HG03575 (cell line): ENCODE data around the gene KXD1.
"Not testable (repeated sequence)": the region's sequence is repeated elsewhere in the genome, so short reads cannot be mapped to it uniquely, and the experiment has no call there.

Experiments
- ATAC-seq: cut with Tn5 transposase; IDR thresholded peaks from one replicate; pipeline ENCODE4 v1.9.1; 2021; ENCODE audit not compliant: unreplicated experiment, insufficient number of reproducible peaks, low FRiP score; ENCODE audit errors: extremely low read depth

KXD1 gene

GRCh38 chr19:18571564-18572344, 14.1 kb downstream of the KXD1 start, which contains the start of gene UBA52:
Gene UBA52 (plus strand): TSS chr19:18571857. CDS start chr19:18573301, 1,444 bp downstream.
- ATAC-seq = no peak

DNA sequence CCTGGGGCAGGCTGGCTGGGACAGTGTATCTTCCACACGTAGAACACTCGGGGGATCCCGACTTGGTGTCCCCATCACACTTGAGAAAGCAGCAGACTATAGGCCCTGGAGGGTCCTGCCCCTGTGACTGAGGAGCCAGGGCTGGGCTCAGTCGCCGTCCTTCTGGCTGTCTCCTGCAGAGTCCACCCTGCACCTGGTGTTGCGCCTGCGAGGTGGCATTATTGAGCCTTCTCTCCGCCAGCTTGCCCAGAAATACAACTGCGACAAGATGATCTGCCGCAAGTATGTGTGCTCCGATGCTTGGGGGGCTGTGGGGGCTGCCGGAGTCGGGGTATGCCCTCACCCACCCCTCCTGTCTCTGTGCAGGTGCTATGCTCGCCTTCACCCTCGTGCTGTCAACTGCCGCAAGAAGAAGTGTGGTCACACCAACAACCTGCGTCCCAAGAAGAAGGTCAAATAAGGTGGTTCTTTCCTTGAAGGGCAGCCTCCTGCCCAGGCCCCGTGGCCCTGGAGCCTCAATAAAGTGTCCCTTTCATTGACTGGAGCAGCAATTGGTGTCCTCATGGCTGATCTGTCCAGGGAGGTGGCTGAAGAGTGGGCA, 17.1 kb downstream of the KXD1 start:
- ATAC-seq = no peak

- ATAC-seq = no peak
Observed at GRCh38 chr19:18576383-18576782, 18.7 kb downstream of the KXD1 start.

- no peak for ATAC-seq
Observed at GRCh38 chr19:18577365-18577914, 19.8 kb downstream of the KXD1 start.

GRCh38 chr19:18580311-18580710, 22.6 kb downstream of the KXD1 start:
- ATAC-seq = no peak

GRCh38 chr19:18586306-18586705, 28.6 kb downstream of the KXD1 start:
- no peak for ATAC-seq

DNA sequence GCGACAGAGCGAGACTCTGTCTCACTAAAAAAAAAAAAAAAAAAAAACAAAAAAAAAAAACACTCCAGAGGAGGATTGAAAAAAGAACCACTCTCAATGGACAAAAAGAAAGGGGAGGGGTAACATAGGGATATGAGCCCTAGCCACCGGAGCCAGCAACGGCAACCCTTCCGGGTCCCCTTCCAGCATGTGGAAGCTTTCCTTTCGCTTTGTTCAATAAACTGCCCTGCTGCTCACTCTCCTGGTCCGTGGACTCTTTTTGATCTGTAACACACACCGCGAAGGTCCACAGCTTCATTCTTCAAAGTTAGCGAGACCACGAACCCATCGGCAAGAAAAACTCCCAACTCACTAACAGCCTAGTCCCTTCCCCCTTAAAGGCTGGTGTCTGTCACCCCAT, 29.9 kb downstream of the KXD1 start:
- no peak for ATAC-seq

DNA sequence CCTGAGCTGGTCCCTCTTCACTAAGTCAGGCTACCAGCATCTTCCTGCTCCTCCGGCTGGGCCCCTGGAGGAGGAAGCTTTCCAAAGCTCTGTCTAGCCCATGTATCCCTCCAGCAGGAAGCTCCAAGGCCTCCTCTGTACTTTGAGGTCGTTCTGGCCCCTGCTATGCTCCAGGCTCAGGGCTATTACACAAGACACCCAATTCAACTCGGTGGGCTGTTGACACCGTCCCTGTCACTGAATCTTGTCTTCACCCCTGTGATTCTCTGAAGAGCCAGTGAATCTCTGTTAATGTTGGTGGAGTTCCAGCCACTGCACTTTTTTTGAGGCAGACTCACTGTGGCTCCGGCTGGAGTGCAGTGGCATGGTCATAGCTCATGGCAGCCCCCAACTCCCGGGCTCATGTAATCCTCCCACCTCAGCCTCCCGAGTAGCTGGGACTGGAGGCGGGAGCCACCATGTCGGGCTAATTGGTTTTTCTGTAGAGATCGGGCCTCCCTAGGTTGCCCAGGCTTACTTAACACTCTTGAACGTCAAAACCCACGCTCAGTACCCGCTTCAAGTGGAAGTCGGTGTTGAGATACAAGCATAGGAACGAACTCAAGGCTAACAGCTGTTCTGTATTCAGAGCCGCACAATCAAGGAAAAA, 30.4 kb downstream of the KXD1 start:
- no peak for ATAC-seq

GRCh38 chr19:18588611-18589379, 31.1 kb downstream of the KXD1 start, which contains the start of gene REX1BD:
Gene REX1BD (plus strand): TSS chr19:18588798. CDS start chr19:18588802, 4 bp downstream.
- ATAC-seq = no peak

GRCh38 chr19:18589380-18590272, 32.0 kb downstream of the KXD1 start:
- ATAC-seq = no peak

- no peak for ATAC-seq
Observed at GRCh38 chr19:18590273-18591272, 32.9 kb downstream of the KXD1 start.

DNA sequence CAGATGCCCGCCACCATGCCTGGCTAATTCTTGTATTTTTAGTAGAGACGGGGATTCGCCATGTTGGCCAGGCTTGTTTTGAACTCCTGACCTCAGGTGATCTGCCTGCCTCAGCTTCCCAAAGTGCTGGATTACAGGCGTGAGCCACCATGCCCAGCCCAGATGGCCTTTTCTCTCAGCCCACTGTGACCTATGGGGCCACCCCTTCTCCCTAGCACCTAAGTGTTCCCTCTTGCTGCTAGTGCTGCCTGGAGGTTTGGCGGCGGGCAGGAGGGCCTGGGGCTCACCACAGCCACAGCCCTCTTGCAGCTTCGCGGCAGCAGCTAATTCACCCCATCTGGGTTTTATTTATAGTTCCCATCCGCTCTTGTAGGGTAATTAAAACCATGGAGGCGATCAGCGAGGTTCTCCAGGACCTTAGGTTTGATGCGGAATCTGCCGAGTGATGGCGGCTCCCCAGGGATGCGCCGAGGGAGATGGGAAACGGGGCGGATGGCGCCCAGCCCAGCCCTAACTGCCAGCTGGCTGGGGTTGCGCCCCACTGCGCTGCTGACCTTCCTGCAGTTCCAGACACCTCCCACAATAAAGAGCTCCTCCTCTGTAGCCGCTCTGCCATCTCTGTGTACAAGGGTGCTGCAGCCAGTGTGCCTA, 34.2 kb downstream of the KXD1 start:
- ATAC-seq = no peak

DNA sequence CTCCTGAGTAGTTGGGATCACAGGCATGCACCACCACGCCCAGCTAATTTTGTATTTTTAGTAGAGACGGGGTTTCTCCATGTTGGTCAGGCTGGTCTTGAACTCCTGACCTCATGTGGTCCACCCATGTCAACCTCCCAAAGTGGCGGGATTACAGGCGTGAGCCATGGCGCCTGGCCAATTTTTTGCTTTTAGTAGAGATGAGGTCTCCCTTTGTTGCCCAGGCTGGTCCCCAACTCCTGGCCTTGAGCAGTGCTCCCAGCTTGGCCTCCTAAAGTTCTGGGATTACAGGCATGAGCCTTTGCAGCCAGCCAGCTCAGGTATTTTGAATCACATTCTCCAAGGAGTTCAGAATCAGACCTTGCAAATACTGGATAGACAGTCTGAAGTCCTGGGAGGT, 35.1 kb downstream of the KXD1 start:
- not testable (repeated sequence) for ATAC-seq

GRCh38 chr19:18593367-18594095, 35.9 kb downstream of the KXD1 start:
- ATAC-seq = no peak

DNA sequence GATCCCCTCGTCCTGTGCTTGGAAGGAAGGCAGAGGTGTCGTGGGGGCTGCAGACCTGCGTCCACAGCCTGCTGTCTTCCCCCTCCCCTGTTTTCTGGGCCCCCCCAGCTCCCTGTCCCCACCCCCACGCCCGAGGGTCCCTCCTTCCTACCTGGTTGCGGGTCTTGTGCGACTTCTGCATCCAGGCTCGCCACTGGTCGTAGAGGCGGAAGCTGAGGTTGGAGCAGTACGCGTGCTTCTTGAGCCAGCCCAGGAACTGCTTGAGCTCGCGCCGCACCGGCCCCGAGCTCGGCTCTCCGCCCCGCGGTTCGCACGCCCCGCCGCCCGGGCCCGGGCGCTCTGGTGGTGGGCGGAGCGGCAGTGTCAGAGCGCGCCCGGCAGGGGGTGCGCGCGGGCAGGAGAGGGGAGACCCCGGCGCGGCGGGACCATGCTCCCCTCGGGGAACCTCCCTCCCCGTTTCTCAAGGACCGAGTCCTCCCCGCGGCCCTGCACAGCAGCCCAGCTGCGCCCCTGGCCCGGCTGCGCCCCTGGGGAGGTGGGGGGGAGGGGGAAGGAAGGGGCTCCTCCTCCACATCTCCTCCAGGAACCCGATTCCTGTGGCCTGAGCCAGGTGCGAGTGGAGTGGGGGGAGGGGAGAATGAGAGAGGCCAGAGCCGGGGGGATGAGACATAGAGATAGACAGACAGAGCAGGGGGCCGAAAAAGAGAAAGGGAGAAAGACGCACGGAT, 36.6 kb downstream of the KXD1 start:
- ATAC-seq = no peak
